Measurements from ENCODE around the gene PNLIP.

The PNLIP gene

GRCh38 chr10:116548301-116548700 is 2.6 kb downstream of the PNLIP start:
- no peak for TF ChIP-seq CTCF (IDR thresholded peaks at IDR 0.05; ENCODE audit: low read depth, low read length)
- no peak overlapping the region for H3K4me3 ChIP-seq (ENCODE audit: low read depth, low read length)

- H3K4me3 ChIP-seq (ENCODE audit: low read depth, low read length), result no peak overlapping the region
- TF ChIP-seq CTCF (IDR thresholded peaks at IDR 0.05; ENCODE audit: low read depth, low read length), result no peak
These were observed 7.7 kb downstream of the PNLIP start for GRCh38 chr10:116553378-116553980.

GRCh38 chr10:116554628-116555027 is 8.9 kb downstream of the PNLIP start:
- H3K4me3 ChIP-seq (ENCODE audit: low read depth, low read length), result no peak overlapping the region
- no peak for TF ChIP-seq CTCF (IDR thresholded peaks at IDR 0.05; ENCODE audit: low read depth, low read length)

- no peak for TF ChIP-seq CTCF (IDR thresholded peaks at IDR 0.05; ENCODE audit: low read depth, low read length)
- no peak overlapping the region for H3K4me3 ChIP-seq (ENCODE audit: low read depth, low read length)
These were observed 10.1 kb downstream of the PNLIP start for GRCh38 chr10:116555880-116556279.

- no peak for TF ChIP-seq CTCF (IDR thresholded peaks at IDR 0.05; ENCODE audit: low read depth, low read length)
- H3K4me3 ChIP-seq (ENCODE audit: low read depth, low read length), result no peak overlapping the region
These were observed 11.7 kb downstream of the PNLIP start for GRCh38 chr10:116557305-116557880.

- H3K4me3 ChIP-seq (ENCODE audit: low read depth, low read length), result no peak overlapping the region
- TF ChIP-seq CTCF (IDR thresholded peaks at IDR 0.05; ENCODE audit: low read depth, low read length), result no peak
These were observed 19.8 kb downstream of the PNLIP start for GRCh38 chr10:116565534-116565933.

GRCh38 chr10:116566932-116567331 is 21.2 kb downstream of the PNLIP start:
- TF ChIP-seq CTCF (IDR thresholded peaks at IDR 0.05; ENCODE audit: low read depth, low read length), result no peak
- H3K4me3 ChIP-seq (ENCODE audit: low read depth, low read length), result no peak overlapping the region
